HG02642 (cell line): ENCODE measurements around the gene SMIM23.
"Not testable (repeated sequence)": the region's sequence is repeated elsewhere in the genome, so short reads cannot be mapped to it uniquely, and the experiment has no call there.

ENCODE experiments used
- ATAC-seq: cut with Tn5 transposase; IDR thresholded peaks from one replicate; pipeline ENCODE4 v1.9.1; 2021; ENCODE audit warnings: mild to moderate bottlenecking; ENCODE audit not compliant: unreplicated experiment, poor library complexity

Gene SMIM23

GRCh38 chr5:171771856-171772255 lies 13.8 kb upstream of the SMIM23 start:
- no peak for ATAC-seq

GRCh38 chr5:171773106-171773505 lies 12.5 kb upstream of the SMIM23 start:
- no peak for ATAC-seq

- no peak for ATAC-seq
Observed at GRCh38 chr5:171774418-171774817, 11.2 kb upstream of the SMIM23 start.

- ATAC-seq = no peak
Observed at GRCh38 chr5:171776213-171776612, 9.4 kb upstream of the SMIM23 start.

GRCh38 chr5:171776770-171777759 lies 8.6 kb upstream of the SMIM23 start:
- no peak for ATAC-seq

- not testable (repeated sequence) for ATAC-seq
Observed at GRCh38 chr5:171781744-171782143, 3.9 kb upstream of the SMIM23 start.

- ATAC-seq = no peak
Observed at GRCh38 chr5:171782332-171782966, 3.2 kb upstream of the SMIM23 start.

- no peak for ATAC-seq
Observed at GRCh38 chr5:171783051-171783450, 2.6 kb upstream of the SMIM23 start.

- ATAC-seq = no peak
Observed at GRCh38 chr5:171789353-171789752, 3.7 kb downstream of the SMIM23 start.

- ATAC-seq = no peak
Observed at GRCh38 chr5:171790408-171790807, 4.8 kb downstream of the SMIM23 start.

- no peak for ATAC-seq
Observed at GRCh38 chr5:171794470-171794960, 8.9 kb downstream of the SMIM23 start.

GRCh38 chr5:171795381-171795780 lies 9.8 kb downstream of the SMIM23 start:
- ATAC-seq = no peak

- ATAC-seq = no peak
Observed at GRCh38 chr5:171796436-171796835, 10.8 kb downstream of the SMIM23 start.

GRCh38 chr5:171797543-171797942 lies 11.9 kb downstream of the SMIM23 start:
- ATAC-seq = no peak

- ATAC-seq = no peak
Observed at GRCh38 chr5:171798418-171798817, 12.8 kb downstream of the SMIM23 start.

- ATAC-seq = no peak
Observed at GRCh38 chr5:171801839-171802238, 16.2 kb downstream of the SMIM23 start.

GRCh38 chr5:171805746-171806145 lies 20.1 kb downstream of the SMIM23 start:
- no peak for ATAC-seq

GRCh38 chr5:171806976-171807747 lies 21.5 kb downstream of the SMIM23 start:
- ATAC-seq = no peak

- ATAC-seq = no peak
Observed at GRCh38 chr5:171808453-171808852, 22.8 kb downstream of the SMIM23 start.

GRCh38 chr5:171808951-171809350 lies 23.3 kb downstream of the SMIM23 start:
- ATAC-seq = no peak

- no peak for ATAC-seq
Observed at GRCh38 chr5:171810227-171810626, 24.6 kb downstream of the SMIM23 start.
